GM13976 (cell line): ENCODE measurements around the gene IRF9.

Source experiments
- DNase-seq: peaks from one replicate; pipeline ENCODE4 v3.0.0; 2012; ENCODE audit warnings: low spot score
- in situ Hi-C: fragments of 300-500 bp; cut with MboI; formaldehyde crosslinking; loops from one replicate; pipeline ENCODE4 v1.12.0; 2022; ENCODE audit warnings: low sequenced_read_pairs, mixed read lengths, inconsistent platforms; ENCODE audit not compliant: unreplicated experiment
- TF ChIP-seq, protein P1 (sequence below): IDR thresholded peaks from 2 replicates; pipeline ENCODE4 v1.5.1; 2012; ENCODE audit warnings: borderline replicate concordance, mild to moderate bottlenecking; ENCODE audit not compliant: insufficient read depth; ENCODE audit errors: extremely low read depth, missing control alignments, control extremely low read depth

Gene IRF9

GRCh38 chr14:24131549-24131966 is 29.5 kb upstream of the IRF9 start:
- TF ChIP-seq, protein P1, sequence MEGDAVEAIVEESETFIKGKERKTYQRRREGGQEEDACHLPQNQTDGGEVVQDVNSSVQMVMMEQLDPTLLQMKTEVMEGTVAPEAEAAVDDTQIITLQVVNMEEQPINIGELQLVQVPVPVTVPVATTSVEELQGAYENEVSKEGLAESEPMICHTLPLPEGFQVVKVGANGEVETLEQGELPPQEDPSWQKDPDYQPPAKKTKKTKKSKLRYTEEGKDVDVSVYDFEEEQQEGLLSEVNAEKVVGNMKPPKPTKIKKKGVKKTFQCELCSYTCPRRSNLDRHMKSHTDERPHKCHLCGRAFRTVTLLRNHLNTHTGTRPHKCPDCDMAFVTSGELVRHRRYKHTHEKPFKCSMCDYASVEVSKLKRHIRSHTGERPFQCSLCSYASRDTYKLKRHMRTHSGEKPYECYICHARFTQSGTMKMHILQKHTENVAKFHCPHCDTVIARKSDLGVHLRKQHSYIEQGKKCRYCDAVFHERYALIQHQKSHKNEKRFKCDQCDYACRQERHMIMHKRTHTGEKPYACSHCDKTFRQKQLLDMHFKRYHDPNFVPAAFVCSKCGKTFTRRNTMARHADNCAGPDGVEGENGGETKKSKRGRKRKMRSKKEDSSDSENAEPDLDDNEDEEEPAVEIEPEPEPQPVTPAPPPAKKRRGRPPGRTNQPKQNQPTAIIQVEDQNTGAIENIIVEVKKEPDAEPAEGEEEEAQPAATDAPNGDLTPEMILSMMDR, result no peak
- in situ Hi-C loops, result no loop called here
- DNase-seq, result no peak

DNA sequence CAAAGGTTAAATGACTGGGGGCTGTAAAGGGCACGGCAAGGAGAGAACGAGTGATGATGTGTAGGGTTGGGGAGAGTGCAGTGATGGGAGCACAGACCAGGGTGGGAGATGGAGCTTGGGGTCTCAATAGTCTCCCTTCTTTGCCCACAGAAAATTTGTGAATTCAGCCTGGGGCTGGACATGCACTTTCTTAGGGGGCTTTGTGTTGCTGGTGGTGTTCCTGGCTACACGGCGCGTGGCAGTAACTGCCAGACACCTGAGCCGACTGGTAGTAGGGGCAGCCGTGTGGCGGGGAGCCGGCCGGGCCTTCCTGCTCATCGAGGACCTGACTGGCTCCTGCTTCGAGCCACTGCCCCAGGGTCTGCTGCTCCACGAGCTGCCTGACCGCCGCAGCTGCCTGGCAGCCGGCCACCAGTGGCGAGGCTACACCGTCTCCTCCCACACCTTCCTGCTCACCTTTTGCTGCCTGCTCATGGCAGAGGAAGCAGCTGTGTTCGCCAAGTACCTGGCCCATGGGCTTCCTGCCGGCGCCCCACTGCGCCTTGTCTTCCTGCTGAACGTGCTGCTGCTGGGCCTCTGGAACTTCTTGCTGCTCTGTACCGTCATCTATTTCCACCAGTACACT is 28.9 kb upstream of the IRF9 start:
- in situ Hi-C loops, result no loop called here
- TF ChIP-seq, protein P1, result no peak
- DNase-seq, result no peak

- TF ChIP-seq, protein P1, result no peak
- in situ Hi-C loops, result no loop called here
- DNase-seq, result no peak
Measured at GRCh38 chr14:24132976-24133375, 28.1 kb upstream of the IRF9 start.

DNA sequence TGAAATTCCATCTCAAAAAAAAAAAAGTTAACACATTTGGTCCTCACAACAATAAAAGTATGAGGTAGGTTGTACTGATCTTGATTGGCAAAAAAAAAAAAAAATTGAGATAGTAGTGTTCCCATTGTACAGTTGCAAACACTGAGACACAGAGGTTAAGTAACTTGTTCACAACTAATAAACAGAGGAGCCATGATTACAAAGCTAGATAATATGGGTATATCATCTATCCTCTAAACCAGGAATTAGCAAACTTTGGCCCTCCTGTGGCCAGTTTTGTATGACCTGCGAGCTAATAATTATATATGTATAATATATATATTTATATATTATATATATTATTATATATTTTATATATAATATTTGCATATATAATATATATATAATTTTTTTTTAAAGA is 27.3 kb upstream of the IRF9 start:
- TF ChIP-seq, protein P1, result no peak
- in situ Hi-C loops, result no loop called here
- no peak for DNase-seq

- DNase-seq, result no peak
- TF ChIP-seq, protein P1, result no peak
- in situ Hi-C loops, result no loop called here
Measured at GRCh38 chr14:24135584-24135833, 25.6 kb upstream of the IRF9 start.

DNA sequence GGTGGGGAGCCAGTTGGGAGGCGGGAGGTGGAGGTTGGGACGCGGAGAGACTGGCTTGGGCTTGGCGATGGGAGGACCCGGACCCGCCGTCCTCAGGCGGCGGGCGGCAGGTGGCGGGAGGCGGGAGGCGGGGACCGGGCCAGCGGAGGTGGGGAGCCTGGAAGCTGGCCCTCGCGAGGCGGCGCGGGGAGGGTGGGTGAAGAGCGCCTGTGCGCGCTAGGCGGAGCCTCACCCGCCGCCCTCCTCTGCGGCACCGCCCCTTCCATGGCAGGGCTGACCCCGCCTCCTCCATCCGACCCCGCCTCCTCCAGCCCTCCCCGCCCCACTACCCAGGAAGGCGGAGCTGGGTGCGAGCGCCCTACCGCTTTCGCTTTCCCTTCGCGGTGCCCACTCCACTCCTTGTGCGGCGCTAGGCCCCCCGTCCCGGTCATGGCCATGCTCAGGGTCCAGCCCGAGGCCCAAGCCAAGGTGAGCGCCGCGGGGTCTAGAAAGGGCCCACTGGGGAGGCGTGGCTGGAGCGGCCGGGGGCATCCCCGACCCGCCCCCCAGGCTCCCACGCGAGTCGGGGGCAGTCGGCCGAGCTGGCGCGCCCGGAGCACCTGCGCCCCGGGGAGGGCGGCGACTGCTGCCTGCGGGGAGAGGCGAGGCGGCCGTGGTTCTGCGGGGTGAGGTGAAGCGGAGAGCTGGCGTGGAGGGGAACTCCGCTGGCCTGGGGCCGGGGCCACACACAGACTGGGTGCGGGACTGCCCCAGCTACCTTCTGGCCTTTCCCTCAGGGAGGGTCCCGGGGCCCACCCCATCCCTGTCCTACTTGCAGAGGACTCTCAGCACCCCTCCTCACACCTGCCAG is 25.0 kb upstream of the IRF9 start, which contains the start of gene PSME1:
Gene PSME1 (plus strand): TSS at position 361 of the 850 bp plus-strand sequence. CDS start 69 bp downstream, at position 430.
- TF ChIP-seq, protein P1, result no peak
- in situ Hi-C loops, result no loop called here
- DNase-seq, result peak; percentile 97
